HG03565 (cell line): ENCODE data around the gene BACH2.

Source experiments
- ATAC-seq: cut with Tn5 transposase; IDR thresholded peaks from one replicate; pipeline ENCODE4 v1.9.1; 2021; ENCODE audit warnings: mild to moderate bottlenecking, moderate library complexity; ENCODE audit not compliant: unreplicated experiment

BACH2 gene

DNA sequence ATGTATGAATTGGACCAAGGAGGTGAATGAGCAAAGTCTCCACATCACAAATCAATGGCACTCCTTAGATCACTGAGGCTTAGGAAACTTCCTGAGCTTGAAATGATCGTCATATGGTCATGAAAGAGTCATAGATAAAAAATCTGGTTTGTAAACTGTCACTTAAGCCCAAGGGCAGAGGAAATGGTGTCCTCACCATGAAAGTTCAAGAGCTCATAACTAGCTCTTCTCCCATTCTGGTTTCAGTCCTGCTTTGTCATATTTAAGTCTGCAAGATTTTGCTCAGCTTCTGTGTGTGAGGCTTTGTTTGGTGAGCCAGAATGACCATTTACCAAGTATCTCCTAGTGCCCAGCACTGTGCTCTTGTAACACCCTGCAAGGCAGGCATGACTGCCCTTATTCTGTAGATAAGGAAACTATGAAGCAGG, 341.9 kb downstream of the BACH2 start:
- ATAC-seq, result no peak

DNA sequence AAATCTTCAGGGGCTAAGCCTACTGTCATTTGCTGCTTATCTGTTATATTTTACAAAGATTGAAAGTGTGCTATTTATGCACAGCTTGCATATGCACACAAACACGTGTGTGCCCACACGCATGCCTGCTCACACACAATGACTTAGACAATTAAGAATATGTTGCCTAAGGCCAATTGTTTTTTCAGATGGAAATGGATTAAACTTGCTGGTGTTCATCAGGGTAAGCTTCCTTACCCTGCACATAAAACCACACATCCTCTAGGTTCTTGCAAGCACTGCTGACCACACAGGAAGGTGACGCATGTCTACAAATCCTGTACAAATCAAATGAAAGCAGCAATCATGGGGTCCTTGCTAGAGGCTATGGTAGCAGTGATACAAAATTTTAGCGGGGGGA, 344.0 kb downstream of the BACH2 start:
- no peak for ATAC-seq

DNA sequence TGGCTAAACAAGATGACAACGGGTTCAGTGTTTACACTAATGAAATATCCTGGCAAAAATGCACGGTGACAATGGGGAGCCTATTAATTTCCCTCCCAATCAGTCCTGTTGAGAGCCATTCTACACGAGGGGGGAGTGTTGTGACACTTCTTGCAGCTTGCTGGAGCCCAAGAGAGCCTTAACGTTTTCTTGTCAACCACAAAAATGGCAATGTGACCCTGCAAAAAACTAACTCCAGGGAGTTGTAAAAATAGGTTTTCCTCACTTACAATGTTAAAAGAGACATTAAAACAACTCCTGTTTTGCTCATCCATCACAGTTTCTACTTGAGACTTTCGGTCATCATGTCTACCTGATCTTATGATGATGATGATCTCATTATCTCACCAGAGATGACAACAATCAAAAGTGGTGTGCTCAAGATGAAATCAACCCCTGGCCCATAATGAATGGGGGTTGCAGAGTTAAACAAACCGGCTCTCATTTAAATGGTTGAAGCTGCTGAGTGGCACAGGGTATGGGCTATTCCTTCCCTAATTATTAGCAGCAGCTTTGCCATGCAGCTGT, 344.5 kb downstream of the BACH2 start:
- no peak for ATAC-seq

DNA sequence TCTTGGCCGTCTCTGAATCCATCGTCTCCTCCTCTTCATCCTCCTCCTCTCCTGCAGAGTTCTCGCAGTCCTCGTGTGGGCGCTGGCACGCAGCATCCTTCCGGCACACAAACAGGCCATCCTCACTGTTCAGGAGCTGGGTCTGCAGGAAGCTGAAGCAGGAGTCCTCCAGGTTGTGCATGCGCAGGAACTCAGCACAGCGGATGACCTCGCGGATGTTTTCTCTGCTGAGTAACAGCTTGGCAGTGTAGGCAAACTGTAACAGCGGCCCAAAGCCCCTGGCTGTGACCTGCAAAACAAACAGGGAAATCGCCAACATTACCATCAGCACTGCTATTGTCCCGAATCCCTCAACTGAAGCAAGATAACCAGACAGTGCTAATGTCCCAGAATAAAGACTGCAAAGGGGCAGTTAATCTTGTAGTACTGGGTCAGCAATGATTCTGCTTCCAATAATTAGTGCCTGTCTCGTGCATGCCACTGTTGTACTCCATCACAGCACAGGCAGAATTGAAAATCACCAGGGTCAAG, 345.0 kb downstream of the BACH2 start:
- no peak for ATAC-seq

DNA sequence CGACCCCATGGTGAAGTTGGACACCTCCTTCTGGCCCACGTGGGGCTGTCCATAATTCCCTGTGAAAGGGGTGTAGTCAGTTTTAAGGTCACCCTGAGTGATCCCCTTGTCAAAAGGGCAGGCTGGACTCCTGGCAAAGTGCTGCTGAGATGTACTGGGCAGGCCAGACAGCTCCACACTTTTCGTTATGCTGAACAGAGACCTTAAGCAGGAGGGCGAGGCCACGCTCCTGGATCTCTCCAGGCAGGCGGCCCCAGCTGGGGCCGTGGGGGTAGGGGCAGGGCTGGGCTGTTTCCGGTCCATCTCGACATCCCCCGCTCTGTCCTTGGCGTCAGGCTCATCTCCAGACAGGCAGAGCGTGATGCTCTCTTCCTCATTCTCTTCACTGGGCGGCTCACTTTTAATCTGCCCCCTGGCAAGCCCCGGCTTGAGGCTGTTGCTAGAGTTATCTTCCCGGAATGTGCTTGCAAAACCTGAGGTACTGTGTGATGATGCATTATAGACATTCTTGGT, 345.7 kb downstream of the BACH2 start:
- ATAC-seq, result no peak

DNA sequence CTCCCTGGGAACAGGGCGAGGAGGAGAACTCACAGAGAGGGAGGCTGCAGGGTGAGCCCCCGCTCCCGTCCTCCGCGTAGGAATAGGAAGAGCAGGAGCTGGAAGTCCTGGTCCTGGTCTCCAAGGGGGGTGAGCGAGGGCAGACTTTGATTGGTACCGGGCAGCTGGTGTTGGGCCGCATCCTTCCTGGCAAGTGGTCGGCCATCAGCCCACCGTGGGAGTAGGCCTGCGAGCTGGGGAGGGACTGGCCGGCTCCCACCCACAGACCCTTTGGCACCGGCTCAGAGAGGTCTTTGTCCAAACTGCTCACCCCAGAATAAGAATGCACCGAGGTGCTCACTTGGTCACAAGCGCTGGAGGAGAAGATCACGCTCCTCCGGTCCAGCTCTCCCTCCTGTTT, 346.2 kb downstream of the BACH2 start:
- no peak for ATAC-seq

DNA sequence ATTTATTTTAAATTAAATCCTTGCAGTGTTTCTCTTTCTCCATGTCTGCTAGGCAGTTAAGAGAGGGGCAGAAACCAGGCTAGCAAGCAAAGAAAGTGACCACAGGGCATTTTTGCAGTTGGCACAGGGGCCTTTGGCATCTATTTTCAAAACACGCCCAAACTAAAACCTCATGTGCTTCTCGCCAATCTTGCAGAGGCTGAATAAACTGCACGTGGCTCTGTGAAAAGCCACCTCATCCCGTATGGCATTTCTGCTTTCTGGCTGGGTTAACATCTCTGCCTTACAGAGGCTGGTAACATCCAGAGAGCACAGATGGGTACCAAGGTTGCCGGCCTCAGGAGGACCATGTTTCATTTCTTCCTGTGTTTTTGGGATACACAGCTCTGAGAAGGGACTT, 347.8 kb downstream of the BACH2 start:
- no peak for ATAC-seq

DNA sequence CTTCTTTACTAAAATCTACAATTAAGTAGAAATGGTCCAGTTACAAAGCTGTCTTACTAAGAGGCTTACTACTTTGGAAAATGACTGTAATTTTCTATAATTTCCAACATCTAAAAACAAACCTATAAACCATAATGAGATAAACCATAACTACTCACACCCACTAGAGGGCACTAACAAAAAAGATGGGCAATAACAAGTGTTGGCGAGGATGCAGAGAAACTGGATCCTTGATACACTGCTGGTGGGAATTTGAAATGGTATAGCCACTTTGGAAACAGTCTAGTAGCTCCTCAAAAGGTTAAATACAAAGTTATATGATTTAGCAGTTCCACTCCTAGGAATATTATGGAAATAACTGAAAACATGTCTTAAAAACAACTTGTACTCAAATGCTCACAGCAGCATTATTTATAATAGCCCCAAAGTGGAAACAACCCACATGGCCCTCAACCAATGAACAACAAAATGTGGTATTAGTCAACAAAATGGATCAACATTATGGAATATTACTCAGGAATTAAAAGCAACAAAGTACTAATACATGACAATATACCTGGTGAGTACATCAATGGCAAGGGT, 351.7 kb downstream of the BACH2 start:
- ATAC-seq, result no peak

DNA sequence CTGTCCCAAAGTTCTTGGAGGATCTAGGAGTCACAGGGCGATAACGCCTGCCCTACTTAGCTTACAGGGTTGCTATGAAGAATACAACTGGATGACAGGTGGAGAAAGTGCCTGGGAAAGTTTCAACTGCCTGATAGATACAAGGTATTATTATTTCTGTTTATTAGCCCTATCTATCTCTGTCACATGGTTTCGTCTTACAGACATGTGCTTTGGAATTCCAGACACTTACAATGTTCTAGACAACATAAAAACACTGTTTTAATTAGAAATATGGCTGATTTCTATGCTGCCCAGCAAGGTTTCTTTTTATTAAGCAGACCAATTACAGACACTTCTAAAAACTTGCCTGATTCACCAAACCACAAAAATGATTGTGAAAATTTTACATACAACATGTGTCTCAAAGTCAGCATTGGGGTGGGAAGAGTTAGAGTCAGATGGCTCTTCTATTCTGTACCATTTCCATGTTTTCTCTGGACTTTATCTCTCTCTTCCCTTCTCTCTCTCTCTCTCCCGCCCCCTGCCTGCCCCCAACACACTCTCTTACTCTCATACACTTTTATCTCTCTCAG, 352.4 kb downstream of the BACH2 start:
- ATAC-seq, result no peak

DNA sequence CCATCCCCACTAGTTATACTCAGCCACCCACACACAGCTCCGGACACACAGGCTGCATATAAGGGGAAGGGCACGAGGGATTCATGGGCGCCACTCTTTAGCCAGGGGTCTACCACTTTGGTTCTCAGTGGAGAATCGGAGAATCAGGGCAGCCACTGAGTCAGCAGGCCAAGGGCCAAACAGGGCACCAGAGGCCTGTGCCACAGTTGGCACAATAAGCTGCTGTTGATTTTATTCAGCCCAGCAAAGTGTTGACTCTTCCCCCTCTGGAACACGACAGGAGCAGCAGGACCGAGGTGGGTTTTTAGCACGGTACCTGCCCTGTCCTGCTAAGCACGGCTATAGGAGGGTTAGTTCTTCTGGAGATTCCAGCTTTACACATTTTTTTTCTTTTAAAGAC, 354.0 kb downstream of the BACH2 start:
- no peak for ATAC-seq

DNA sequence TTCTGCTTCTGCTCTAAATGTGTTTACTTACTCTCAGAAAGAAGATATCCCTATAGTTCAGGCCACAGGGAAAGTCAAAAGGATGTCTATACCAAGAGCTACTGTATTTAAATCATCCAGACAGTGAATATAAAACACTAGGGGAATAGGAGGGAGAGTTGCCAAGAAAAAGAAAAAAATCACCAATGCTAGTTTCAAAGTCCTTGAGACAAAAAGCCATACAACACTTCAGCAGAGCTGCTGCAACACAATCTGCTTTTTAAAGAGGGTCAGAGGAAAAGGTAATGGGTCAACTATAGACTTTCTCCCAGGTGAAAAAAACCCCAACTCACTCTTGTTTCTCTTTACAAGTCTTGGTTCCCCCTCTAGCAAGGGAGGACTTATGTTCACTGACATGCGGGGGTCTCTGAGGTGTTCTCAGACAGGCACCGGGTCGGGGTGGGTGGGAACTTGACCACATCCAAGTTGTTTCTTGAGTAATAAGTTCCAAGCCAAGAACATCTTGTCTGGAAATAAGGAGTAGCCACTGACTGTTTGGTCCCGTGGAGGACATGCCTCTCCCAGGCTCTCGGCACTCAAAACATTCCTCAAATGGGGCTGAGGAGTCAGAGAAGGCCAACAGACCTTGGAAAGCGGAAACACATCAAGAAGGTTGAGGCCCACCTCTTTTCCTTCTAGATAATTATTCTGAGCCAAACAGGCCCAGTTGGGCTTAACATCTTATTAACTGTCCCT, 354.7 kb downstream of the BACH2 start:
- ATAC-seq, result no peak

DNA sequence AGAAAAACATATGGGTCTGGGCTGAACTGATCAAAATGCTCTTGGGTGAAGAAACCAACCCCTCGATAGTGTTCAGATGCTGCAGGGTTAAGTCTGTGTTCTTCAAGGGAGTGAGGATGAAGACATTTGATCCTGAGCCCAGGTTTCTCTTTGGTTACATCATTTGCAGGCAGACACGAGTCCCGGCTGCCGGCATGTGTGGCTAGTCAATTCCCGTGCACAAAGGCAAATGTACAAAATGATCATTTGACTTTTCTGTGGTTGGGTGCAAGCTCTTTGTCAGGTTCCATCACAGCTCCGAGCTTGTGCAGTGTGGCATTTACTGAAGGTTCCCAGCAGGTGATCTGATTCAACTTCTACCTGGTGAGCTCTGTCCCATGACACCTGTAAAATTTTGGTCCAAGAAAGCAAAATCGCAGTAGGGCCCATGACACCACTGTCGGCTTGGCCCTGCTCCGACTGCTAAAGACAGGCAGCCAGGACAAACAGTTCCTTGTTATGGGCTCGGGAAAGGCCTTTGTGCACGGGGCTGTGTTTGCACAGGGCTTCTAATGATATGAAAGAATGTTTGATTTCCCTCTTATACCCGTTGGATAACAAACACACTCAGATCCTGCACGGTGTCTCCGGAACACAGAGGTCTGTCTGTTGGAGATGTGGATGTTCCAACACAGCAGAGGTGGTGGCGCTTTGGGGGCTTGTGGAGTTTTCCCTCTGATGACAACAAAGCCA, 355.4 kb downstream of the BACH2 start:
- ATAC-seq, result no peak

DNA sequence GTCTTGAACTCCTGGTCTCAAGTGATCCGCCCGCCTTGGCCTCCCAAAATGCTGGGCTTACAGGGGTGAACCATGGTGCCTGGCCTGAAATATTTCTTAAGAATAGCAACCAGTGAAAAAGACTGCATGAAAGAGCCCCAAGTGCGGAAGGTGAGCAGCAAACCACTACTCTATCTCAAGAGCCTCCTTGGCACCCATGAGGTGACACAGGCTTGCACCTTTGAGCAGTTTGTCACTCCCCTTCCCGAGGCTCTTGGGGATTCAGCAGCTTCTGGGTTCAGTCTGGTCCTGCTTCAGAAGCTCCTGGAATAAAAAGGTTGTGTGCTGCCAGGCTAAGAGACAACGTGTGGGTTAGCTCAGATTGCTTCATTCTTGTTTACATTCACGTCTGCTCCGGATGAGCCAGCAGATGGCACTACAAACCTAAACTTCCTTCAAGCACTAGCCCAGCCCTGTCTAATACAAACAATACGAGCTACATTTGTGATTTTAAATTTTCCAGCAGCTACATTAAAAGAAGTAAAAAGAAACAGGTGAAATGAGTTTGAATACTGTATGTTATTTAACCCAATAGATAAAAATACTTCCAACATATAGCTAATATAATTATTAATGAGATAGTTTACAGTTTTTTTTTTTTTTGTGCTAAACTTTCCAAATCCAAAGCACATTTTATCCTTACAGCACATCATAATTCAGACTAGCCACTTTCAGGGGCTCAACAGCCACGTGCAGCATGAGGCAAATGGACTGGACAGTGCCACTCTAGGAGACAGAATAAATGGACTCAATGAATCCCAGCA, 356.2 kb downstream of the BACH2 start:
- ATAC-seq, result no peak

DNA sequence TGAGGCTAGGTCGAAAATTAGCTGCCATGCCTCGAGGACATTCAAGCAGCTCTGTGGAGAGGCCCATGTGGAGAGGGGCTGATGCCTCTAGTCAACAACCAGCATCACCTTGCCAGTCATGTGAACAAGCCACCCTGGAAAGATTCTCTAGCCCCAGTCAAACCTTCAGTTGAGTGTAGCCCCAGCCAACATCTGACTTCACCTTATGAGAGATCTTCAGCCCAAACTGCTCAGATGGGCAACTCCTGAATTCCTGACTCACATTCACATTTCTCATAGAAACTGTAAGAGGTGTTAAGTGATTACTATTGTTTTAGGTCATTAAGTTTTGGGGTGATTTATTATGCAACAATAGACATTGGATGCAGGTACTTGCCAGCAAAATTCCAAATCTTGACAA, 357.5 kb downstream of the BACH2 start:
- ATAC-seq, result no peak

DNA sequence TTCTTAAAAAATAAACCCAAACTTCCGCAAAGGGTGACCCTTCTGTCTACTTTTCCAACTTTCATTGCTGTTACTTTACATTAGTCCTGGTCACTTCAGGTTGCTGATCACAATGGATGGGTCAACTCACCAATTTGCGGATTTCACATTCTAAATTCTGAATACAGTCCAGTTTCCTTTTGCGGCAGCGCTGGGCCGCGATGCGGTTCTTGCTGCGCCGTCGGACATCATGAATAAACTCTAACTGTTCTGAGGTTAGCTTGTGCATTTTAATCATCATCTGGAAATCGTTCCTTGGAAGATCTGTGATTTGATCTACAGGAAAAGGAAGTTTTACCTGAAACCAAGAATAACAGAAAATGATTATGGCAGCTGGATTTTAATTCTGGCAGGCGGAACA, 358.6 kb downstream of the BACH2 start:
- ATAC-seq, result no peak

DNA sequence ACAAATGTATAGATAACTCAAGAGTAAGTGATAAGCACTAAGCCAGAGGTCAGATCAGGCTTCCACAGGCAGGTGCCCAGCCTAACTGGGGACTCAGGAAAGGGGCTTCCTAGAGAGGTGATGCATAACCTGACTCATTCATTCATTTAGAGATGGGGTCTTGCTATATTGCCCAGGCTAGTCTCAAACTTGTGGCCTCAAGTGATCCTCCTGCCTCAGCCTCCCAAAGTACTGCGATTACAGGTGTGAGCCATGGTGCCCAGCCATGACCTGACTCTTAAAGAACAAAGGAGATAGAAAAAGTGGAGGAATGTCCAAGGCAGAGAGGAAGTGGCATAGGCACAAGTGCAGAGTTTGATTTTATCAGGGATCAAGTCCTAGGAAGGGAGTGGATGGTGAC, 360.5 kb downstream of the BACH2 start:
- ATAC-seq, result no peak

DNA sequence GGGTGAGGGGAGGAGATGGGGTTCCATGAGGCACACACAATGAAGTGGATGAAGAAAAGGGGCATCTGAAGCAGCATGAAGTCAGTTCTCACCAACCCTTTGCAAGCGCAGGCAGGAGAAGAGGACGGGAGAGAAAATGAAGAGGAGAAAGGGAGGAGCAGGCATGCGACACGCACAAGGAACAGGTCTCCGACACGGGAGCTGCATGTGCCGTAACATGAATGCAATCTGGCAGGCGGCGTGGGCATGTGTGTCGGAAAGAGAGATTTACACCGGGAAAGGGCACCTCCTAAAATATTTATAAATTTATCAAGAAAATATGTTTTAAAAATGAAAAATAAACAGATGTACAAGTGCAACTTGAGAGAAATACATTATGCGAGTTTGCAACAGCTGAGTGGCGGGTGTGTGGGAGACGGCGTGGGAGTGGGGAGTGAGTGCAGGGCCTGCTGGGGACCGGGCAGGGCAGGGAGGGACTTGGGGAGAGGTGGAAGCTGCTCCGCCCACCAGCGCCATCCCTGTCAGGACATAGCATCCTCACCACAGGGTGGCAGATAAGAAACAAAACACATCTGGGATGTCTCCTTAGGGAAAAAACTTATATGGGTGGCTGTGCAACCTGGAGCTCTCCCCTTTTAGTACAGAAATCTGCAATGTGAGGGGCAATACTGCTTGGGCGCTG, 361.8 kb downstream of the BACH2 start:
- ATAC-seq, result no peak

DNA sequence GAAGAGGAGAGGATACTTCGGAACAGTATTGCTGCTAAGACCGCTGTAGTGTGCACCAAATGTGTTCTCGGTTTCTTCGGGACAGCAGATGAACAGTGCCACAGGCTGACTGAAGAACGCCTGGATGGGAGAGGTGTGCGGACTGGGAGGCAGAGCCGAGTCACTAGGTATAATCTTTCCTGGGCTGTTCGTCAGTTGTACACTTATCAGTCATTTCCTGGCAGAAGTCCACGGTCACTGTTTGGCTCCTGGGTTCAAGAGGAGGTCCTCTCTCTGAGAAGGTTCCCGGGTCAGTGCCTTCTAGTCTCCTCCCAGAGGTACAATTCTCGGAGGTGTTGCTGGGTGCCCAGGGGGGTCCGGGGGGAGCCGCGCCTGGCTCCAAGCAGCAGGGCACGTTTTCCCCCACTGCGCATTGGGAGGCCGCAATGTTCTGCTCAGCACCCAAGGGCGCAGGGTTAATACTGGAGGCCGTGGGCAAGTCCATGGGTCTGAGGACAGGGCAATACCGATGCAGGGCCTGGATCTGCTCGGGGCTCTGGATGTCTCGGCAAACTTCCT, 364.3 kb downstream of the BACH2 start:
- no peak for ATAC-seq

DNA sequence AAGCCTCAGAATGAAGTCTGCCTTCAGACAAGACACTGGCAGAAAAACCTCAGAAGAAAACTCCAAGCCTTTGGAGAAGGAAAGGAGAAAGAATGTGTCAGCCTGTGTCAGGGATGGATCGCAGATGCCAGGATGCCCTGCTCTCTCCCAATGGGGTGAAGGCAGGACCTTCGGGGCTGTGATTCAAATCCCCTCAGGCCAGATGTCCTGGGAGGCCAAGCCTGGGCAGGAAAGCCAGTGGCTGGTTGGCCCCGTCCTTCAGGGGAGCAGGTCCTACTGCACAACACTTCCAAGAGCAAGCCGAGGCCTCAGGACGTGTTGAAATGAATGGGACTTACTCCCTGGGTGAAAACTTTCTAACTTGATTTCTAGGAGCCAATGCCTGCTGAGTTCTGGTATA, 365.9 kb downstream of the BACH2 start:
- no peak for ATAC-seq
